Measurements from ENCODE around the gene NUP160.

The NUP160 gene

DNA sequence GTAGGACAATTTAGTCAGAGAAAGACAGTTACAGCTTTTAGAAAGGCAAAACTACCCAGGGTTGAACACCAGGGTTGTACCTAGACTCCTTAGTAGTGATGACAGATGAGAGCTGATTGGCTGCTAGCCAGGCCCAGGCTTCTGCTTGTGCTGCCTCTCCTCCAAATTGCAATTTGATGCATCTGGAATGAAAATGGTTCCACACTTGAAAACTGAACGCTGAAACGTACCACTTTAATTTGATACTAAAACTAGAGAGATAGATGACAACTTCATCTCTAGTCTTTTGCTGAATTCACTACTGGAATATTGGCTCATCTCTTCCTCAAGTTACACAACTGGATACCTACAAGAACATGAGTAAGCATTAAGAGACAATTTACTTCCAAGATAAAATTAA is 61.8 kb downstream of the NUP160 start:
- TF ChIP-seq RAD21 (IDR thresholded peaks at IDR 0.05; ENCODE audit: low read depth) (no peak), TAF1 (IDR thresholded peaks at IDR 0.05; ENCODE audit: low read depth) (no peak)
- TF ChIP-seq, protein P1, sequence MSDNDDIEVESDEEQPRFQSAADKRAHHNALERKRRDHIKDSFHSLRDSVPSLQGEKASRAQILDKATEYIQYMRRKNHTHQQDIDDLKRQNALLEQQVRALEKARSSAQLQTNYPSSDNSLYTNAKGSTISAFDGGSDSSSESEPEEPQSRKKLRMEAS (IDR thresholded peaks at IDR 0.05): no peak

DNA sequence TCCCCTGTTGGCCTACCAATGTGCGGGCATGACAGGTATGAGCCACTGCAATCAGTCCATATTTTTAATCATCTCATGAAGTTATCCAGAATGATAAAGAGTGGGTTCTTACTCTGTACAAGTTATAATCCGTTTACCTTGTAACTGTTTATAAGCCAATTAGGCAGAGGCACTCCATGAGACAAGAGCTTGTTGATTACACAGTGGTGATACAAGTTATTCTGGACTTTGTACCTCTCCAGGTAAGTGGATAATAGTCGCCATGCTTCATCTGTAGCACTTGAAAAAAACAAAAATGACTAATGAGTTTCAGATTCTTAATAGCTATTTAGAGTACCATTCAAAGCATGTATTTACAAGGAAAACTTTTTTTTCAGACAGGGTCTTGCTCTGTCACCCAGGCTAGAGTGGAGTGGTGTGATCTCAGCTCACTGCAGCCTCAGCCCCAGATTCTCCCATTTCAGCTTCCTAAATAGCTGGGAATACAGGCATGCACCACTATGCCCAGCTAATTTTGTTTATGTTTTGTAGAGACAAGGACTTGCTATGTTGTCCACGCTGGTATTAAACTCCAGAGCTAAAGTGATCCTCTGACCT is 63.3 kb downstream of the NUP160 start:
- TF ChIP-seq TCF12 (IDR thresholded peaks at IDR 0.05; ENCODE audit: low read depth) (no peak), YY1 (IDR thresholded peaks at IDR 0.05; ENCODE audit: low read depth) (no peak), TEAD4 (IDR thresholded peaks at IDR 0.05) (no peak), ZBTB7A (IDR thresholded peaks at IDR 0.05; ENCODE audit: low read depth) (no peak), CREB1 (IDR thresholded peaks at IDR 0.05; ENCODE audit: low read depth) (no peak), FOXM1 (IDR thresholded peaks at IDR 0.05; ENCODE audit: borderline replicate concordance, low read depth) (no peak), RAD21 (IDR thresholded peaks at IDR 0.05; ENCODE audit: low read depth) (no peak), EP300 (IDR thresholded peaks at IDR 0.05; ENCODE audit: borderline replicate concordance) (no peak), CEBPB (IDR thresholded peaks at IDR 0.05) (no peak), NFIC (IDR thresholded peaks at IDR 0.05) (no peak), TAF1 (IDR thresholded peaks at IDR 0.05; ENCODE audit: low read depth) (no peak), EGR1 (IDR thresholded peaks at IDR 0.05) (no peak)
- TF ChIP-seq, protein P2, sequence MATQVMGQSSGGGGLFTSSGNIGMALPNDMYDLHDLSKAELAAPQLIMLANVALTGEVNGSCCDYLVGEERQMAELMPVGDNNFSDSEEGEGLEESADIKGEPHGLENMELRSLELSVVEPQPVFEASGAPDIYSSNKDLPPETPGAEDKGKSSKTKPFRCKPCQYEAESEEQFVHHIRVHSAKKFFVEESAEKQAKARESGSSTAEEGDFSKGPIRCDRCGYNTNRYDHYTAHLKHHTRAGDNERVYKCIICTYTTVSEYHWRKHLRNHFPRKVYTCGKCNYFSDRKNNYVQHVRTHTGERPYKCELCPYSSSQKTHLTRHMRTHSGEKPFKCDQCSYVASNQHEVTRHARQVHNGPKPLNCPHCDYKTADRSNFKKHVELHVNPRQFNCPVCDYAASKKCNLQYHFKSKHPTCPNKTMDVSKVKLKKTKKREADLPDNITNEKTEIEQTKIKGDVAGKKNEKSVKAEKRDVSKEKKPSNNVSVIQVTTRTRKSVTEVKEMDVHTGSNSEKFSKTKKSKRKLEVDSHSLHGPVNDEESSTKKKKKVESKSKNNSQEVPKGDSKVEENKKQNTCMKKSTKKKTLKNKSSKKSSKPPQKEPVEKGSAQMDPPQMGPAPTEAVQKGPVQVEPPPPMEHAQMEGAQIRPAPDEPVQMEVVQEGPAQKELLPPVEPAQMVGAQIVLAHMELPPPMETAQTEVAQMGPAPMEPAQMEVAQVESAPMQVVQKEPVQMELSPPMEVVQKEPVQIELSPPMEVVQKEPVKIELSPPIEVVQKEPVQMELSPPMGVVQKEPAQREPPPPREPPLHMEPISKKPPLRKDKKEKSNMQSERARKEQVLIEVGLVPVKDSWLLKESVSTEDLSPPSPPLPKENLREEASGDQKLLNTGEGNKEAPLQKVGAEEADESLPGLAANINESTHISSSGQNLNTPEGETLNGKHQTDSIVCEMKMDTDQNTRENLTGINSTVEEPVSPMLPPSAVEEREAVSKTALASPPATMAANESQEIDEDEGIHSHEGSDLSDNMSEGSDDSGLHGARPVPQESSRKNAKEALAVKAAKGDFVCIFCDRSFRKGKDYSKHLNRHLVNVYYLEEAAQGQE (IDR thresholded peaks at IDR 0.05; ENCODE audit: low read depth): no peak
- TF ChIP-seq, protein P1 (IDR thresholded peaks at IDR 0.05): no peak
- TF ChIP-seq, protein P3, sequence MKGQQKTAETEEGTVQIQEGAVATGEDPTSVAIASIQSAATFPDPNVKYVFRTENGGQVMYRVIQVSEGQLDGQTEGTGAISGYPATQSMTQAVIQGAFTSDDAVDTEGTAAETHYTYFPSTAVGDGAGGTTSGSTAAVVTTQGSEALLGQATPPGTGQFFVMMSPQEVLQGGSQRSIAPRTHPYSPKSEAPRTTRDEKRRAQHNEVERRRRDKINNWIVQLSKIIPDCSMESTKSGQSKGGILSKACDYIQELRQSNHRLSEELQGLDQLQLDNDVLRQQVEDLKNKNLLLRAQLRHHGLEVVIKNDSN (IDR thresholded peaks at IDR 0.05): no peak

DNA sequence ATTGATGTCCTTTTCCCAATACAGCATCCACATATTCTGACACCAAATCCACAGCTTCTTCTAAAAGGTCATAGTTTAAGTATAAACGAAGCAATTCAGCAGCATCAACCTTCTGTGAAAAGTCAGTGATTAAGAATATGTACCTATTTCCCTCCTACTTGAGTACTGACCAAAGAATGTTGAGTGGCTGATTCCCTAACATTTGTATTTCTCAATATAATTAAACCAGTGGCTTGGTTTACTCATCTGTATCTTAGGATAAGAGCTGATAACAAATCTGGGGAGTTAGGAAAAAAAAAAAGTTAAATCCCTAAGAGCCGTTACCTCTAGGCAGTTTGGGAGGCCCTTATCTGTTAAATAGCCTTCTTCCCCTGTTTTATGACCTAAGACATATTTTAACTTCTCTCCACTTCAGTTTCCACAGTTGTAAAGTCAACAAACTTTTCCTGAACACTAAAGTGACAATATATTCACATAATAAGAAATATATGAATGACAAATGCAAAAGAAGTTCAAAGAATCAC is 65.0 kb downstream of the NUP160 start:
- TF ChIP-seq YY1 (IDR thresholded peaks at IDR 0.05; ENCODE audit: low read depth) (no peak), NFIC (IDR thresholded peaks at IDR 0.05) (no peak), TAF1 (IDR thresholded peaks at IDR 0.05; ENCODE audit: low read depth) (no peak)

DNA sequence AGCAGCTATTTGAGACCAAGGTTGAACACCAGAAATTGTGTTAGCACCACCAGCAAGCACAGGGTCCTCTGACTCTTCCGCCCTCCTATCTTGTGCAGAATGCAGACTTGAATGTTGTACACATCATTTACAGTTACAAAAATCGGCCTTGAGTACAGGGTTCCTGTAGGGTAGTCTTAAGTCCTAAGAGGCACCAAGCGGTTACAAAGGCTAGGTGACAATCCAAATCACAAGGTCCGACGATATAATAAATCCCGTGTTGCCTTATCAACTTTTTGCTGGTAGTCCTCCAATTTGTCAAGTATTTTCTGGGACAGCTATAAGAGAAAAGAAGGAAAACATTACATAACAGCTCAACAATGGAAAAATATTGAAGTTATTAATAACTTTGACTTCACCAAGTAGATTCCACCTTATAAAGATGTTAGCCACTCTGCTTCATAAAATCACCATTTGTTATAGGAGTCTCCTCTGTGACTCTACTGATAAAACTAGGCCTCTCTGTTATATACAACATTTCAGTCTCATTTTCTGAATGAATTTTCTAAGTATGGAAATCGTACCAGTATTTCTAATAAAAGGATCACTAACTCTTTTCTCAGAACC is 69.2 kb downstream of the NUP160 start:
- TF ChIP-seq, protein P1 (IDR thresholded peaks at IDR 0.05): no peak
- no peak for TF ChIP-seq CEBPB (IDR thresholded peaks at IDR 0.05)
- TF ChIP-seq TEAD4 (IDR thresholded peaks at IDR 0.05): no peak
- TF ChIP-seq, protein P3 (IDR thresholded peaks at IDR 0.05): no peak
- TF ChIP-seq ZBTB7A (IDR thresholded peaks at IDR 0.05; ENCODE audit: low read depth): no peak
- TF ChIP-seq, protein P2 (IDR thresholded peaks at IDR 0.05; ENCODE audit: low read depth): no peak
- no peak for TF ChIP-seq TCF12 (IDR thresholded peaks at IDR 0.05; ENCODE audit: low read depth)
- TF ChIP-seq YY1 (IDR thresholded peaks at IDR 0.05; ENCODE audit: low read depth): no peak
- no peak for TF ChIP-seq TAF1 (IDR thresholded peaks at IDR 0.05; ENCODE audit: low read depth)
- TF ChIP-seq FOXM1 (IDR thresholded peaks at IDR 0.05; ENCODE audit: borderline replicate concordance, low read depth): no peak
- no peak for TF ChIP-seq RAD21 (IDR thresholded peaks at IDR 0.05; ENCODE audit: low read depth)
- TF ChIP-seq CREB1 (IDR thresholded peaks at IDR 0.05; ENCODE audit: low read depth): no peak
- TF ChIP-seq EGR1 (IDR thresholded peaks at IDR 0.05): no peak

DNA sequence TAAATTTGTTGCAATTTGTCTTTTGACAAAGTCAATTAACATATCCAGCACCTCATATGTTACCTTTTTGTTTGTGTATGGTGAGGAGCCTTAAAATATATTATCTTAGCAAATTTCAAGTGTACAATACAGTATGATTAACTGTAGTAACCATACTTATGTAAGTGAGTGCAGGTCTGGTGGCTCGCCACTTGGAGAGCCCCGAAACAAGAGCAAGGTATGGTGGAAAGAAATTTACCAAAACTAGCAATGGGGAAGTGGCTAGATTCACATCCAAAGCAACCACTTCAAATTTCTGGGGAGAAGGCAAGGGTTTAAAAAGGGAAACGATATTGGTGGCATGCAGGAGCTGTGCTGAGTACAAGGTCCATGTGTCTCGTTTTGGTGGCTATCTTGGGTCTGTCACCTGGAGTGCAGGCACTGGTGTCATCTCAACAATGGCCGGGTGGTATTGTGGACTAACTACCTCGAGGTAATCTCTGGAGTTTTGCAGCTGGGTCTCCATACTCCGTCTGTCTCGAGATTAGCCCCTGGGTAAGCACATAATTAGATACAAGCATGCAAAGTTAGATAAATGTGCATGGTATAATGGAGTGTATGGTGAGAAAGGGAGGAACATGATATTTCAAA is 72.8 kb downstream of the NUP160 start:
- TF ChIP-seq FOXM1 (IDR thresholded peaks at IDR 0.05; ENCODE audit: borderline replicate concordance, low read depth): no peak
- no peak for TF ChIP-seq NFIC (IDR thresholded peaks at IDR 0.05)
- no peak for TF ChIP-seq EP300 (IDR thresholded peaks at IDR 0.05; ENCODE audit: borderline replicate concordance)
- TF ChIP-seq CEBPB (IDR thresholded peaks at IDR 0.05): no peak
- no peak for TF ChIP-seq EGR1 (IDR thresholded peaks at IDR 0.05)
- TF ChIP-seq, protein P2 (IDR thresholded peaks at IDR 0.05; ENCODE audit: low read depth): no peak
- no peak for TF ChIP-seq YY1 (IDR thresholded peaks at IDR 0.05; ENCODE audit: low read depth)
- no peak for TF ChIP-seq TCF12 (IDR thresholded peaks at IDR 0.05; ENCODE audit: low read depth)
- no peak for TF ChIP-seq TAF1 (IDR thresholded peaks at IDR 0.05; ENCODE audit: low read depth)
- TF ChIP-seq, protein P1 (IDR thresholded peaks at IDR 0.05): no peak
- no peak for TF ChIP-seq RAD21 (IDR thresholded peaks at IDR 0.05; ENCODE audit: low read depth)
- TF ChIP-seq, protein P3 (IDR thresholded peaks at IDR 0.05): no peak
- TF ChIP-seq TEAD4 (IDR thresholded peaks at IDR 0.05): no peak
- no peak for TF ChIP-seq ZBTB7A (IDR thresholded peaks at IDR 0.05; ENCODE audit: low read depth)
- no peak for TF ChIP-seq CREB1 (IDR thresholded peaks at IDR 0.05; ENCODE audit: low read depth)
